Measurements from ENCODE around the gene DCAF16. TPM values are rescaled to one million over a fixed set of nuclear protein-coding genes. Genes with fewer than 3 reads are reported as not detected.

The DCAF16 gene
- total and polyA plus RNA-seq, 2 donors (not counting 3 experiments of a cell fraction or from before 2014, with no cell fraction given) = 13.8 to 35.0 TPM

GRCh38 chr4:17788956-17789355 is 21.6 kb downstream of the DCAF16 start:
- CTCF ChIA-PET = no interaction called here

More at GRCh38 chr4:17788956-17789355, 21.6 kb downstream of the DCAF16 start:
- H2AFZ ChIP-seq (ENCODE audit: low read depth, low read length) = no peak overlapping the region
- no peak for TF ChIP-seq MAX (IDR thresholded peaks at IDR 0.05; ENCODE audit: insufficient read depth, insufficient read length)
- TF ChIP-seq FOS (IDR thresholded peaks at IDR 0.05; ENCODE audit: borderline replicate concordance, insufficient read depth, low read length) = no peak
- TF ChIP-seq JUN (IDR thresholded peaks at IDR 0.05; ENCODE audit: borderline replicate concordance, insufficient read depth, insufficient read length, low read depth) = no peak
- TF ChIP-seq GATA2 (IDR thresholded peaks at IDR 0.05; ENCODE audit: insufficient read depth, insufficient read length, low read depth, low read length) = no peak
- no peak for TF ChIP-seq POLR2A (IDR thresholded peaks at IDR 0.05; ENCODE audit: low read depth, low read length)
- TF ChIP-seq MYC (IDR thresholded peaks at IDR 0.05; ENCODE audit: low read depth, low read length) = no peak
- TF ChIP-seq EZH2 (IDR thresholded peaks at IDR 0.05; ENCODE audit: borderline replicate concordance, low read depth, low read length, severe bottlenecking) = no peak
- TF ChIP-seq CTCF (IDR thresholded peaks at IDR 0.05; ENCODE audit: extremely low read depth in 1 of 2, insufficient read depth in 1 of 2, low read depth in 1 of 2, low read length in 2 of 2) = no peak
- no peak for TF ChIP-seq POLR2AphosphoS5 (IDR thresholded peaks at IDR 0.05; ENCODE audit: insufficient read depth, low read depth, low read length)
- H3K79me2 ChIP-seq (ENCODE audit: control insufficient read depth, insufficient read depth, low read length) = no peaks in the 10 kb centered on the region
- dilution Hi-C loops (cut with MboI; ENCODE audit: extremely low pct_ligation_motif_present, low sequenced_read_pairs) = no loop called here
- POLR2A ChIA-PET = no interaction called here
- intact Hi-C loops (cut with micrococcal nuclease) = no loop called here
- no peaks in the 10 kb centered on the region for H3K9me1 ChIP-seq (replicated peaks; ENCODE audit: control insufficient read depth, extremely low read depth, insufficient read depth, low read length)
- BruUV-seq (replicated peaks) = no TSS peak
- DNase-seq (ENCODE audit: low read depth, low spot score) (no peak), FAIRE-seq (no peak)
- no peaks in the 10 kb centered on the region for H3K27me3 ChIP-seq (ENCODE audit: control insufficient read depth in 2 of 2, insufficient read depth in 2 of 2, low read length in 2 of 2)
- no peak overlapping the region for H3K27ac ChIP-seq (ENCODE audit: insufficient read depth, low read depth, low read length)
- H4K20me1 ChIP-seq (replicated peaks; ENCODE audit: control insufficient read depth, extremely low read depth, insufficient read depth, low read length) = no peaks in the 10 kb centered on the region
- no peaks in the 10 kb centered on the region for H3K36me3 ChIP-seq (ENCODE audit: control insufficient read depth in 2 of 2, extremely low read depth in 1 of 2, insufficient read depth in 2 of 2, low read length in 2 of 2)
- no peak overlapping the region for H3K4me3 ChIP-seq (replicated peaks in 1 of 3; ENCODE audit: insufficient read depth in 1 of 3, low read depth in 1 of 3, low read length in 3 of 3)
- H3K4me2 ChIP-seq (ENCODE audit: insufficient read depth, low read length) = no peak overlapping the region
- no peaks in the 10 kb centered on the region for H3K9me3 ChIP-seq (replicated peaks; ENCODE audit: control insufficient read depth, insufficient read depth, low read length)
- H3K4me1 ChIP-seq (ENCODE audit: control insufficient read depth, extremely low read depth, insufficient read depth, low read length) = no peaks in the 10 kb centered on the region
- H3K9ac ChIP-seq (replicated peaks; ENCODE audit: extremely low read depth, insufficient read depth, low read length) = no peak overlapping the region

Measured in endothelial cell of umbilical vein (primary cell).